ENCODE measurements around the gene MST1. TPM values are rescaled to one million over a fixed set of nuclear protein-coding genes. Genes with fewer than 3 reads are reported as not detected.

MST1 gene
- total RNA-seq, 3 donors from 2014 or later = 9.3 to 23.6 (median 21.2) TPM

DNA sequence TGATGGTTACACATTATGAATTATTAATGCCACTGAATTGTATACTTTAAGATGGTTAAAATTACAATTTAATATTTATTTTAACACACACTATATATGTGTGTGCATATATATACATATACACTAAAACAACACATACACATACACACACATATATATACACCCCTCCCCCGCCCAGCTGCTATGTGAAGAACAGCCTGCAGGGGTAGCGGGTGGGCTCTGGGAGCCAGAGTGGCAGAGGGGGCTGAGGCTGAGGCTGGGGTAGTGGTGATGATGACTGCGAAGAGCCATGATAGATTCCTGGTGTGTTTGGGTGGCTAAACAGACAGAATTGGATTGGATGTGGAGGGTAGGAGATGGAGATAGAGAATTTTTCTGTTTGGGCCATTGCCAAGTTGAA lies 54.5 kb downstream of the MST1 start:
- H3K36me3 ChIP-seq = no peaks in the 10 kb centered on the region
- peaks cover 0 to 3% of the 10 kb centered on the region in 2 donors for H3K9me3 ChIP-seq
- no peaks in the 10 kb centered on the region for H3K27me3 ChIP-seq
- H3K27ac ChIP-seq = no peak overlapping the region
- TF ChIP-seq POLR2A (IDR thresholded peaks at IDR 0.05) (no peak), POLR2AphosphoS5 (IDR thresholded peaks at IDR 0.05) (no peak)
- TF ChIP-seq, protein P1, sequence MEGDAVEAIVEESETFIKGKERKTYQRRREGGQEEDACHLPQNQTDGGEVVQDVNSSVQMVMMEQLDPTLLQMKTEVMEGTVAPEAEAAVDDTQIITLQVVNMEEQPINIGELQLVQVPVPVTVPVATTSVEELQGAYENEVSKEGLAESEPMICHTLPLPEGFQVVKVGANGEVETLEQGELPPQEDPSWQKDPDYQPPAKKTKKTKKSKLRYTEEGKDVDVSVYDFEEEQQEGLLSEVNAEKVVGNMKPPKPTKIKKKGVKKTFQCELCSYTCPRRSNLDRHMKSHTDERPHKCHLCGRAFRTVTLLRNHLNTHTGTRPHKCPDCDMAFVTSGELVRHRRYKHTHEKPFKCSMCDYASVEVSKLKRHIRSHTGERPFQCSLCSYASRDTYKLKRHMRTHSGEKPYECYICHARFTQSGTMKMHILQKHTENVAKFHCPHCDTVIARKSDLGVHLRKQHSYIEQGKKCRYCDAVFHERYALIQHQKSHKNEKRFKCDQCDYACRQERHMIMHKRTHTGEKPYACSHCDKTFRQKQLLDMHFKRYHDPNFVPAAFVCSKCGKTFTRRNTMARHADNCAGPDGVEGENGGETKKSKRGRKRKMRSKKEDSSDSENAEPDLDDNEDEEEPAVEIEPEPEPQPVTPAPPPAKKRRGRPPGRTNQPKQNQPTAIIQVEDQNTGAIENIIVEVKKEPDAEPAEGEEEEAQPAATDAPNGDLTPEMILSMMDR (IDR thresholded peaks at IDR 0.05) = no peak
- H3K4me1 ChIP-seq = no peaks in the 10 kb centered on the region
- intact Hi-C loops (cut with DNase I; ENCODE audit: low total_unique reads) = no loop called here
- H3K4me3 ChIP-seq = no peak overlapping the region
- DNase-seq (ENCODE audit: low spot score in 2 of 2) = no peak

Other genes with a start within 250 kb of the MST1 start
- gene DAG1, start 219.2 kb downstream of the MST1 start, total RNA-seq = 10 to 100 TPM; 37.1 to 56.6 (median 44.6) TPM
- under 1 TPM; 0.15 to 0.48 (median 0.33) TPM for gene BSN, start 135.0 kb downstream of the MST1 start, total RNA-seq
- 10 to 100 TPM; 69.5 to 80.0 (median 70.1) TPM for gene APEH, start 15.1 kb downstream of the MST1 start, total RNA-seq
- 10 to 100 TPM; 22.1 to 29.8 (median 26.2) TPM for gene RNF123, start 83 bp upstream of the MST1 start, total RNA-seq
- gene AMIGO3, start 30.2 kb upstream of the MST1 start, total RNA-seq = 1 to 10 TPM in 2 of 3 donors, under 1 TPM in 1; 0.98 to 1.3 (median 1.0) TPM
- 10 to 100 TPM; 17.4 to 40.0 (median 21.2) TPM for gene GMPPB, start 34.5 kb upstream of the MST1 start, total RNA-seq
- 10 to 100 TPM; 24.8 to 45.9 (median 45.8) TPM for gene IP6K1, start 97.1 kb upstream of the MST1 start, total RNA-seq
- gene CDHR4, start 110.4 kb upstream of the MST1 start, total RNA-seq = not detected
- gene INKA1, start 113.8 kb upstream of the MST1 start, total RNA-seq = 1 to 10 TPM; 2.3 to 4.5 (median 4.2) TPM
- gene UBA7, start 124.5 kb upstream of the MST1 start, total RNA-seq = 10 to 100 TPM; 26.4 to 77.4 (median 50.5) TPM
- gene TRAIP, start 167.1 kb upstream of the MST1 start, total RNA-seq = 1 to 10 TPM; 1.6 to 2.0 (median 1.9) TPM
- gene CAMKV, start 180.4 kb upstream of the MST1 start, total RNA-seq = 1 to 10 TPM in 1 of 3 donors, not detected in 2; 1.5 TPM
- 10 to 100 TPM in 1 of 3 donors, 1 to 10 TPM in 1, under 1 TPM in 1; 0.16 to 11.9 (median 7.5) TPM for gene MST1R, start 214.4 kb upstream of the MST1 start, total RNA-seq
- 10 to 100 TPM in 2 of 3 donors, 1 to 10 TPM in 1; 9.1 to 12.5 (median 11.3) TPM for gene MON1A, start 240.3 kb upstream of the MST1 start, total RNA-seq

Measured in breast epithelium (tissue), 4 donors.